Measurements from ENCODE around the gene WDR89. TPM values are rescaled to one million over a fixed set of nuclear protein-coding genes. Genes with fewer than 3 reads are reported as not detected.
"Not testable (repeated sequence)": the region's sequence is repeated elsewhere in the genome, so short reads cannot be mapped to it uniquely, and the experiment has no call there.

Gene WDR89
- 8.0 TPM for polyA plus RNA-seq (2013, experiment 1 of 2; ENCODE audit: insufficient read length)
- polyA plus RNA-seq (2013, experiment 2 of 2; ENCODE audit: insufficient read length): 8.5 TPM

GRCh38 chr14:63641473-63642228, at the start of gene WDR89:
Gene WDR89 (minus strand): TSS chr14:63641871. CDS start chr14:63599942, 41,929 bp downstream.
- peak; percentile 100 for DNase-seq

- no peak for DNase-seq
Observed at GRCh38 chr14:63689132-63689531, 47.5 kb upstream of the WDR89 start.

GRCh38 chr14:63686926-63687325, 45.3 kb upstream of the WDR89 start:
- no peak for DNase-seq

GRCh38 chr14:63685401-63685800, 43.7 kb upstream of the WDR89 start:
- no peak for DNase-seq

GRCh38 chr14:63682727-63683593, 41.3 kb upstream of the WDR89 start:
- no peak for DNase-seq

- DNase-seq: no peak
Observed at GRCh38 chr14:63678536-63678935, 36.9 kb upstream of the WDR89 start.

GRCh38 chr14:63677891-63678379, 36.3 kb upstream of the WDR89 start:
- DNase-seq: peak; percentile 40

- DNase-seq: no peak
Observed at GRCh38 chr14:63676615-63677014, 34.9 kb upstream of the WDR89 start.

GRCh38 chr14:63673886-63674497, 32.3 kb upstream of the WDR89 start:
- no peak for DNase-seq

- no peak for DNase-seq
Observed at GRCh38 chr14:63673255-63673654, 31.6 kb upstream of the WDR89 start.

- DNase-seq: peak; percentile 83
Observed at GRCh38 chr14:63672417-63673180, 30.9 kb upstream of the WDR89 start.

- DNase-seq: no peak
Observed at GRCh38 chr14:63671987-63672386, 30.3 kb upstream of the WDR89 start.

GRCh38 chr14:63670692-63671091, 29.0 kb upstream of the WDR89 start:
- DNase-seq: no peak

- no peak for DNase-seq
Observed at GRCh38 chr14:63666335-63666734, 24.7 kb upstream of the WDR89 start.

- no peak for DNase-seq
Observed at GRCh38 chr14:63663428-63664341, 22.0 kb upstream of the WDR89 start.

- no peak for DNase-seq
Observed at GRCh38 chr14:63662776-63663175, 21.1 kb upstream of the WDR89 start.

- not testable (repeated sequence) for DNase-seq
Observed at GRCh38 chr14:63661881-63662280, 20.2 kb upstream of the WDR89 start.

GRCh38 chr14:63659726-63660125, 18.1 kb upstream of the WDR89 start:
- DNase-seq: no peak

GRCh38 chr14:63656194-63656593, 14.5 kb upstream of the WDR89 start:
- DNase-seq: no peak

GRCh38 chr14:63654936-63655335, 13.3 kb upstream of the WDR89 start:
- no peak for DNase-seq

GRCh38 chr14:63654346-63654745, 12.7 kb upstream of the WDR89 start:
- DNase-seq: peak; percentile 65
